A673 (cell line): ENCODE results near the gene TFCP2L1.

Experiments used
- CTCF ChIP-seq: fragments of 300-800, 200-600 bp; sonication (generic); conservative IDR thresholded peaks from 2 replicates; pipeline ENCODE4 v1.5.1; 2017; ENCODE audit warnings: low read depth, mild to moderate bottlenecking, antibody characterized with exemption, low read length, moderate library complexity, mixed read lengths
- EZH2 ChIP-seq: fragments of 200-600 bp; sonication (generic); IDR thresholded peaks from 2 replicates; pipeline ENCODE4 v1.6.1; 2017; ENCODE audit warnings: borderline replicate concordance, low read depth, mild to moderate bottlenecking, mixed read lengths, antibody characterized with exemption, low read length; ENCODE audit not compliant: poor library complexity, severe bottlenecking

DNA sequence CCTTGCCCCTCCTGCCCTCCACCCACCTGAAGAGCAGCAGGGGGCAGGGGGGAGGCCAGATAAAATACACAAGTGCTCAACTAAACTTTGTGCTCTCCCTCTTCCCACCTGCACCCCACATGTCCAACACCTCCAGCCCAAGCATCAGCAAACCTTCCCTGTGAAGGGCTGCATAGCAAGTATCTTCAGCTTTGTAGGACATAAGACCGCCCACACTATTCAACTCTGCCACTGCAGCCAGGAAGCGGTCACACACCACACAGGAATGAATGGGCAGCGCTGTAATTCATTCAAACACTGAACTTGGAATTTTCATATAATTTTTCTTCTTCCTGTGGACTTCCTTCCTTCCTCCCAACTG is 27.5 kb downstream of the TFCP2L1 start:
- no peak for TF ChIP-seq CTCF
- TF ChIP-seq EZH2 = no peak
